HFF-Myc (cell line): Measurements from ENCODE around the gene PEX10.
A peak's percentile ranks its signal among the peaks of the same experiment; 100 is the strongest.
"Not testable (repeated sequence)": the region's sequence is repeated elsewhere in the genome, so short reads cannot be mapped to it uniquely, and the experiment has no call there.

Experiments used
- DNase-seq: peaks from one replicate; pipeline ENCODE4 v3.0.0-alpha.2; 2011; ENCODE audit warnings: low read depth; ENCODE audit errors: extremely low read depth
- H3K4me3 ChIP-seq: replicated peaks from 2 replicates; pipeline ENCODE4 v1.5.1; 2011; ENCODE audit warnings: low read depth, mild to moderate bottlenecking, control low read depth, low read length
- TF ChIP-seq, protein P1 (sequence below): IDR thresholded peaks from 2 replicates; pipeline ENCODE4 v1.5.1; 2012; ENCODE audit warnings: mild to moderate bottlenecking, low read depth, low read length, control low read depth; ENCODE audit errors: missing control alignments

PEX10 gene

GRCh38 chr1:2412395-2412772, at the start of gene PEX10:
Gene PEX10 (minus strand): TSS chr1:2412564. CDS start chr1:2412502, 62 bp downstream.
- peak within 1 kb of the TSS; percentile 93 for H3K4me3 ChIP-seq
- TF ChIP-seq, protein P1, sequence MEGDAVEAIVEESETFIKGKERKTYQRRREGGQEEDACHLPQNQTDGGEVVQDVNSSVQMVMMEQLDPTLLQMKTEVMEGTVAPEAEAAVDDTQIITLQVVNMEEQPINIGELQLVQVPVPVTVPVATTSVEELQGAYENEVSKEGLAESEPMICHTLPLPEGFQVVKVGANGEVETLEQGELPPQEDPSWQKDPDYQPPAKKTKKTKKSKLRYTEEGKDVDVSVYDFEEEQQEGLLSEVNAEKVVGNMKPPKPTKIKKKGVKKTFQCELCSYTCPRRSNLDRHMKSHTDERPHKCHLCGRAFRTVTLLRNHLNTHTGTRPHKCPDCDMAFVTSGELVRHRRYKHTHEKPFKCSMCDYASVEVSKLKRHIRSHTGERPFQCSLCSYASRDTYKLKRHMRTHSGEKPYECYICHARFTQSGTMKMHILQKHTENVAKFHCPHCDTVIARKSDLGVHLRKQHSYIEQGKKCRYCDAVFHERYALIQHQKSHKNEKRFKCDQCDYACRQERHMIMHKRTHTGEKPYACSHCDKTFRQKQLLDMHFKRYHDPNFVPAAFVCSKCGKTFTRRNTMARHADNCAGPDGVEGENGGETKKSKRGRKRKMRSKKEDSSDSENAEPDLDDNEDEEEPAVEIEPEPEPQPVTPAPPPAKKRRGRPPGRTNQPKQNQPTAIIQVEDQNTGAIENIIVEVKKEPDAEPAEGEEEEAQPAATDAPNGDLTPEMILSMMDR, result no peak
- peak; percentile 75 for DNase-seq

- no peak for DNase-seq
- TF ChIP-seq, protein P1, result no peak
- no peak overlapping the region for H3K4me3 ChIP-seq
Measured at GRCh38 chr1:2460996-2461751, 48.8 kb upstream of the PEX10 start.

DNA sequence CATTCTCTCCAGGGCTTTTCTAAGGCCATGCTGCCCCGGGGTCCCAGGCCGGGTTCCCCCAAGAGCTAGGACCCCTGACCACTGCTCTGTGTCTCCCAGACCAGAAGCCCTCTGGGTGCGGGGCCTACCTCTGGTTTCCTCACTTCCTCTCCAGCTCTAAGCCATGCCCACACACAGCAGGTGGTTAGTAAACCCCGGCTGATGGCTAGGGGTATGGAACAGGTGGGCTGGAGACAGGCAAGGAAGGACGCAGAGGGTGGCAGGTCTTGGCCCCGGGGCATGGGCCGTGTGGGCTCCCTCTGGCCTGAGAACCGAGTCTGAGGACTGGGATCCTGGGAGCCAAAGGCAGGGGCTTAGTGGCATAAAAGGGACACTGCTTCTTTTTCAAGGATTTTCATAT, 47.8 kb upstream of the PEX10 start:
- no peak for DNase-seq
- TF ChIP-seq, protein P1, result no peak

GRCh38 chr1:2459757-2460156, 47.4 kb upstream of the PEX10 start:
- DNase-seq, result no peak
- H3K4me3 ChIP-seq, result no peak overlapping the region
- TF ChIP-seq, protein P1, result no peak

More for the DNA sequence above, 47.8 kb upstream of the PEX10 start:
- H3K4me3 ChIP-seq, result no peak overlapping the region

GRCh38 chr1:2459102-2459753, 46.9 kb upstream of the PEX10 start:
- not testable (repeated sequence) for H3K4me3 ChIP-seq, DNase-seq

- H3K4me3 ChIP-seq, result no peak overlapping the region
- DNase-seq, result no peak
- TF ChIP-seq, protein P1, result no peak
Measured at GRCh38 chr1:2458687-2459086, 46.3 kb upstream of the PEX10 start.

DNA sequence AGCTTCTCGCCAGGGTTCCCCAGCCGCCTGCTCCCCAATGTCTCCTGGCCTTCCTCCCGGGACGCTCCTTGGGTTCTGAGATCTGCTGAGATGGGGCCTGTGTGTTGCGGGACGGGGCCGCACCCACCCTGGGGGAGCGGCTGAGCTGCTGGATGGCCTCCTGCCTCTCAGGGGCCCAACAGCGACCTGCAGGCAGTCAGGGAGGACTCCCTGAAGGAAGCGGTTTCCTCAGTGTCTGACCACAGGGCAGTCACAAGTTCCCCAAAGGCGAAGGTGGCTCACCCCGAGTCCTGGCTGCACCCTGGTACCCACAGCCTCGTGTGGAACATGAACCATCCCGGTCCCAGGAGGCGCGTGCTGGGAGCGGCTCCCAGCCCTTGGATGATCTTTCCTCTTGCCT, 45.1 kb upstream of the PEX10 start:
- no peak for DNase-seq
- H3K4me3 ChIP-seq, result no peak overlapping the region
- TF ChIP-seq, protein P1, result no peak
